CD4-positive, alpha-beta T cell treated with Interleukin-6 at 100 ng/mL for 8 hours (primary cell): ENCODE results near the gene NOL9.

Experiments used
- DNase-seq: peaks from one replicate; pipeline ENCODE4 v3.0.0-alpha.2; 2020; ENCODE audit warnings: mixed read lengths, low spot score

The NOL9 gene

GRCh38 chr1:6521536-6521935 is 32.8 kb downstream of the NOL9 start:
- no peak for DNase-seq

- no peak for DNase-seq
Measured at GRCh38 chr1:6519935-6520671, 34.2 kb downstream of the NOL9 start.

- no peak for DNase-seq
Measured at GRCh38 chr1:6519491-6519934, 34.8 kb downstream of the NOL9 start.

- DNase-seq, result no peak
Measured at GRCh38 chr1:6517435-6517851, 36.9 kb downstream of the NOL9 start.

- no peak for DNase-seq
Measured at GRCh38 chr1:6515771-6516170, 38.5 kb downstream of the NOL9 start.

- DNase-seq, result no peak
Measured at GRCh38 chr1:6513320-6513801, 41.0 kb downstream of the NOL9 start.

- no peak for DNase-seq
Measured at GRCh38 chr1:6512908-6513280, 41.4 kb downstream of the NOL9 start.

GRCh38 chr1:6512245-6512907 is 41.9 kb downstream of the NOL9 start:
- DNase-seq, result no peak

- DNase-seq, result no peak
Measured at GRCh38 chr1:6511561-6512244, 42.6 kb downstream of the NOL9 start.

- DNase-seq, result no peak
Measured at GRCh38 chr1:6511056-6511455, 43.3 kb downstream of the NOL9 start.

- DNase-seq, result no peak
Measured at GRCh38 chr1:6510493-6510892, 43.8 kb downstream of the NOL9 start.

- no peak for DNase-seq
Measured at GRCh38 chr1:6509919-6510291, 44.4 kb downstream of the NOL9 start.

GRCh38 chr1:6509220-6509918 is 44.9 kb downstream of the NOL9 start:
- DNase-seq, result no peak

- DNase-seq, result no peak
Measured at GRCh38 chr1:6508816-6509189, 45.5 kb downstream of the NOL9 start.

GRCh38 chr1:6508154-6508815 is 46.0 kb downstream of the NOL9 start:
- no peak for DNase-seq

GRCh38 chr1:6507461-6507911 is 46.8 kb downstream of the NOL9 start:
- no peak for DNase-seq

- no peak for DNase-seq
Measured at GRCh38 chr1:6507037-6507428, 47.3 kb downstream of the NOL9 start.

GRCh38 chr1:6506210-6507036 is 47.9 kb downstream of the NOL9 start:
- DNase-seq, result no peak

GRCh38 chr1:6505367-6506209 is 48.7 kb downstream of the NOL9 start:
- DNase-seq, result no peak

GRCh38 chr1:6504887-6505286 is 49.4 kb downstream of the NOL9 start:
- no peak for DNase-seq
